Measurements from ENCODE around the gene MAFB.

Gene MAFB

GRCh38 chr20:40639676-40640355 is 49.2 kb downstream of the MAFB start:
- no peak overlapping the region for H3K4me3 ChIP-seq (ENCODE audit: low read depth, low read length)
- DNase-seq (ENCODE audit: low read depth) = no peak

- H3K4me3 ChIP-seq (ENCODE audit: low read depth, low read length) = no peak overlapping the region
- DNase-seq (ENCODE audit: low read depth) = no peak
These were observed 49.9 kb downstream of the MAFB start for GRCh38 chr20:40639132-40639531.

GRCh38 chr20:40638414-40638813 is 50.6 kb downstream of the MAFB start:
- no peak overlapping the region for H3K4me3 ChIP-seq (ENCODE audit: low read depth, low read length)
- DNase-seq (ENCODE audit: low read depth) = no peak

GRCh38 chr20:40637176-40637575 is 51.9 kb downstream of the MAFB start:
- H3K4me3 ChIP-seq (ENCODE audit: low read depth, low read length) = no peak overlapping the region
- DNase-seq (ENCODE audit: low read depth) = no peak

GRCh38 chr20:40636486-40636885 is 52.5 kb downstream of the MAFB start:
- H3K4me3 ChIP-seq (ENCODE audit: low read depth, low read length) = no peak overlapping the region
- no peak for DNase-seq (ENCODE audit: low read depth)

- no peak overlapping the region for H3K4me3 ChIP-seq (ENCODE audit: low read depth, low read length)
- DNase-seq (ENCODE audit: low read depth) = no peak
These were observed 53.1 kb downstream of the MAFB start for GRCh38 chr20:40635971-40636370.
